GM12873 (cell line): ENCODE results near the gene DUOX2.

ENCODE experiments used
- TF ChIP-seq, protein P1 (sequence below): IDR thresholded peaks from 2 replicates; pipeline ENCODE4 v1.5.1; 2012; ENCODE audit warnings: low read depth, mild to moderate bottlenecking, moderate library complexity, low read length, control low read depth; ENCODE audit not compliant: insufficient read depth; ENCODE audit errors: missing control alignments

The DUOX2 gene

DNA sequence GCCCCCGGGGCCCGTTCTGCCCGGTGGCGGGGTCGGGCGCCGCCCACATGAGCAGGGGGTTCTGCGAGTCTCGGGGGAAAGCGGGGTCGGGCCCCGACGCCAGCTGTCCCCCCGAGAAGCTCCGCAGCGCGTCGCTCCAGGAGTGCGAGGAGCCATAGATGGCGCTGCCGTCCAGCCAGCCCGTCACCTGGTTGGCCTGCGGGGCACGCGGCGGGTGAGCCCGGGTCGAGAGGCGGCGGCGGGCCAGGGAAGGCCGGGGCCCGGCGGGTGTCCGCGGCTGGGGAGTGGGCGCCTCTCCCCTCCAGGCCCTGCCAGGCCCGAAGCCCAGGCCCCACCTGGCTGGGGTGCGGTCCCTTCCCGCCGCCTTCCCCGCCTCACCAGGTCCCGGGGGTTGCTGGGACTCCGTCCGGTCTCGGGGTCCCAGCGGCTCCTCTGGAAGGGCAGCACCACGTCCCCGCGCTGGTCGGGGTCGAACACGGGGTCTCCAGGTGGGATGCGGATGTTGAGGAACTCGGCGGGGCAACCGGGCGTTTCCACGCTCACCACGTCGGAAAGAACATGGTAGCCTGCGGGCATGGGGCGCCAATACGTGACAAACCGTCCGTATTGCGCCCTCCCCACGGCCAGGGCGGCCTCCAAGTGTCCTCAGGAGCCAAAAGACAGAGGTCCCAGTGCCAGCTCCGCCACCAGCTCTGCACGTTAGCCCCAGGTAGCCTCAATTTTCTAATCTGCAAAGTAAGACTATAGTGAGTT is 2.4 kb downstream of the DUOX2 start:
- TF ChIP-seq, protein P1, sequence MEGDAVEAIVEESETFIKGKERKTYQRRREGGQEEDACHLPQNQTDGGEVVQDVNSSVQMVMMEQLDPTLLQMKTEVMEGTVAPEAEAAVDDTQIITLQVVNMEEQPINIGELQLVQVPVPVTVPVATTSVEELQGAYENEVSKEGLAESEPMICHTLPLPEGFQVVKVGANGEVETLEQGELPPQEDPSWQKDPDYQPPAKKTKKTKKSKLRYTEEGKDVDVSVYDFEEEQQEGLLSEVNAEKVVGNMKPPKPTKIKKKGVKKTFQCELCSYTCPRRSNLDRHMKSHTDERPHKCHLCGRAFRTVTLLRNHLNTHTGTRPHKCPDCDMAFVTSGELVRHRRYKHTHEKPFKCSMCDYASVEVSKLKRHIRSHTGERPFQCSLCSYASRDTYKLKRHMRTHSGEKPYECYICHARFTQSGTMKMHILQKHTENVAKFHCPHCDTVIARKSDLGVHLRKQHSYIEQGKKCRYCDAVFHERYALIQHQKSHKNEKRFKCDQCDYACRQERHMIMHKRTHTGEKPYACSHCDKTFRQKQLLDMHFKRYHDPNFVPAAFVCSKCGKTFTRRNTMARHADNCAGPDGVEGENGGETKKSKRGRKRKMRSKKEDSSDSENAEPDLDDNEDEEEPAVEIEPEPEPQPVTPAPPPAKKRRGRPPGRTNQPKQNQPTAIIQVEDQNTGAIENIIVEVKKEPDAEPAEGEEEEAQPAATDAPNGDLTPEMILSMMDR: no peak

DNA sequence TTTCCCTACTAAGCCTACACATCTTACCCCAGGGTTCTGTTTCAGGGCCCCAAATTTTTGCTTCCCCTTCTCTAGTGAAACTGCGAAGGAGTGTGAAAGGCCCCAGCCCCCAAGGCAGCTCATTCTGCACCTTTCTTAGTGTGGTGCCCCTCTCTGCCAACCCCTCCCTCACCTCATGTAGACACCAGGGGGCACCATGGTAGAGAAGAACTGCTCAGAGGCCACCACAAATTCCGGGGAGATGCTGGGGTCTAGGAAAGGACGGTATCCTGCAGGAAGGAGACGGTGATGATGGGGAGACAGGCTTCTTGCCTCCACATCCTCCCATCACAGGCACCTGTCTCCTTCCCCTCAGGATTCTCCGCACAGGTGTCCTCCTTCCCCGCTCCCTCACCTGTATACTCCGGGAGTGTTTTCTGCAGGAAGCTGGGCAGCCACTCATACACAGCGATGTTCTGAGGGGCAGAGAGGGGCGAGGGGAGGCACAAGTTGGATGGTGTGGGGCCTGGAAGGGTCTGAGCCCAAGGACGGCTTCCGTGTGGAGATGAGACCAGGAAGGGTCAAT is 3.6 kb downstream of the DUOX2 start:
- TF ChIP-seq, protein P1: peak; percentile 36

DNA sequence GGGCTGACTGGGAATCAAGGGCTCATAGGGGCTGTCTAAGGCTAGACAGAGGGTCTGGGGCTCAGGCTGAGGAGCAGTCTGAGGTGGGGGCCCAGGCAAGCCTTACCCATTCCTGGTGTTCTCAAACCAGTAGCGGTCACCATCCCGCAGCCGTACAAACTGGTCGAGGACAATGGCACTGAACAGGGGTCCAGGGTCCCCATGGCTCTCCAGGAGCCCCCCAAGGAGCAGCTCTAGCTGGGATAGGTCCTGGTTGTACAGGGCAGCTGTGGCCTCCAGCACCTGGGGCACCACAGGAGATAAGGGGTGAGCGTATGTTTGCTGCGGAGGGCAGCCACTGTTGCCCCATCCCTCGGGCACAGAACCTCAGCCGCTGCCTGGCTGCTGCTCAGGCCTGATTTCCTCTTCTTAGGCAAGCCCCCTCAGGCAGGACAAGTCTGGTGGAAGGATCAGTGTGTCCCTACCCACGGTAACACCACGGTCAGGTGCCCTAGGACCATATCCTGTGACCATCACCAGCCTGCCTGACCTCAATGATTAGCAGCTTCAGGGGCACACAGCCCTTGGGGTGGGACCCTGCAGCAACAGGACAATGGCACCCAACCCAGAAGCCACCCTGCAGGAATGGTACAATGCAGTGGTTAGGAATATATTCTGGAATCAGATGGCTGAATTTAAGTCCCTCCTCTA is 5.9 kb downstream of the DUOX2 start:
- TF ChIP-seq, protein P1: no peak

DNA sequence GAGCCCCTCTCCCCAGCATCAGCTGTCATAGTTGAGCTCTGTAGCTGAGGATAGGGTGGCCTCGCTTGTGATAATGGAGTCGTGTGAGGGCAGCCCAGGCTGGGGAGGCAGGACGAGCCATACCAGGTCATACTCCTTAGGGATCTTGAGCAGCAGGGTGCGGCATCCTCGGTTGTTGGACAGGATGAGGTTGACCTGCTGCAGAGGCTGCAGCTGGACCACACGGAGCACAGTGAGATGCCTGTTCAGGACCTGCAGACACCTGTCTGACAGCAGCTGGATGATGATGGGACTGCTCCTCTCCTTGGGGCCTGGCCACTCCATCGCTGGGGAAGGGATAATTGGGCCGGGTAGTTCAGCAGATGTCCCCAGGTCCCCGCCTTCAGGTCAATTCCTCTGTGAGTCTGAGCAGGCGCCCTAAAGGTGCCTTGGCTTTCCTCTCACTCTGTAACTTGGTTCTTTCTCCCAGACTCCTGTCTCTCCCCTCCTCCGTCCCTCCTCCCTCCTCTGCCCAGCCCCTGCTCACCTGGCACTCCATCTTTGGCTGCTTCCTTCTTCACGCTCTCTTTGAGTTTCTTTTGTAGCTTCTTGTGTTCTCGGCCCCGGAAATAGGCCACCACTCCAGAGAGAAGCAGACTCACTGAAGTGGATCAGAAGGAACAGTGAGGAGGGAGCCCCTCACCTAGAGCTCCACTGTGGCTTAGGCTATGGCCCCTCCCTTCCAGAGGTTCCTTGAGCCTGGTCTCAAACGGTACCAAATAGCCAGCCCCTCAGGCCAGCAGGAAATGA is 7.8 kb downstream of the DUOX2 start:
- TF ChIP-seq, protein P1: no peak

DNA sequence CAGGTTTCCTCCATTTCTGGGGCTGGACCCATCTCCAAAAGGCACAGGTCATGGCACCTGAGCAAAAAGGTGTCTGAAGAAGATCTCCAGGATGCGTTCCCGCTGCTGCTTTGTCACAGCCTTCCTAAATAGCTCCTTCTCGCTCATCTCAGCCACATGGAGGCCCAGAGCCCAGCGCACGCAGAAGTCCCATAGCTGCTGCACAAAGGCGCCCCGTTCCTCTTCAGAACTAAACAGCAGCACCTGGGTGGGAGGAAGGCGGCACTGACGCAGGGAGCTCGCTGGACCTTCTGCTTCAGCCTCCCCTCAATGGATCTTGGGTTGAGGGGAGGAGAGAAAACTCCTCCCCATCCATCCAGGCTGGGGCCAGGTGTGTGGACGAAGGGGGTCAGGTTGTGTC is 8.4 kb downstream of the DUOX2 start:
- TF ChIP-seq, protein P1: no peak

DNA sequence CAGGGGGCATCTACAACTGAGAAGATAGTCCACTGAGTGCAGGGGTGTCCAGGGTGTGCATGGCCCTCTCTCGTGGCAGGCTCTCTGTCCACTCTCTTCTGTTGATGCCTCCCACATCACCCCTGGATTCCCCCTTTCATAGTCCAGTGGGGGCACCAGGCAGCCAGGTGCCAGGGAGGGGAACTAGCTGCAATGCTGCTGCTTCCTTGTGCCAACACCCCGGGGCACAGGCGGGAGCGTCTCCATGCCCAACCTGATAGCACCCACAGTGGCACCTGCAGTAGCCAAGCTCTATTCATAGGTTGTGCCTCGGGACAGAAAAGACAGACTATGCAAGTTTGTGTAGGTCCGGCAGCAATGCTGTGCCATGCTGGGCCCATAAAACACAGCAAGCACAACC is 11.7 kb downstream of the DUOX2 start:
- TF ChIP-seq, protein P1: no peak

DNA sequence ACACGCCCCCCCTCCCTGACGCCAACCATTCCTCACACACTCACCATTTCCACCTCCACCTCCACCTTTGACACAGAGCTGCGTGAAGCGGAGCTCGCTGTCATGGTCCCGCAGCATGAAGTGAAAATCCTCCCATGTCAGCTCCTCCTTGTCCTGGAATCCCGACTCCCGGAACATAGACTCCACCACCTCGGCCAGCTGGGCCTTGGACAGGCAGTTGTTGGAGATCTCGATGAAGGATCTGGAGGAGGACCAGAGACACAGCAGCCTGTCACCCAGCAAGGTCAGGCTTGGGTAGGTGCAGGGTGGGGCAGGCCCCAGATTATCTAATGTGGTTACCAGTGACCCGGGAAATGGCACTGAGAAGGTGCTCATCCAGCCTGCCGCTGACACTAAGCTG is 12.2 kb downstream of the DUOX2 start:
- TF ChIP-seq, protein P1: no peak
